Dermis blood vessel endothelial cell (primary cell): ENCODE results near the gene GNB5. TPM values are rescaled to one million over a fixed set of nuclear protein-coding genes. Genes with fewer than 3 reads are reported as not detected.

ENCODE experiments used
- DNase-seq: peaks from one replicate; pipeline ENCODE4 v3.0.0; 2010
- total RNA-seq: library from RNA; depleted of rRNA; stranded (reverse); fragments of >200 nt; gene quantifications from 2 replicates; pipeline ENCODE4 v1.2.3, GENCODE V29; 2014

The GNB5 gene
- total RNA-seq, 1 donor from 2014 or later: 31.8 TPM

DNA sequence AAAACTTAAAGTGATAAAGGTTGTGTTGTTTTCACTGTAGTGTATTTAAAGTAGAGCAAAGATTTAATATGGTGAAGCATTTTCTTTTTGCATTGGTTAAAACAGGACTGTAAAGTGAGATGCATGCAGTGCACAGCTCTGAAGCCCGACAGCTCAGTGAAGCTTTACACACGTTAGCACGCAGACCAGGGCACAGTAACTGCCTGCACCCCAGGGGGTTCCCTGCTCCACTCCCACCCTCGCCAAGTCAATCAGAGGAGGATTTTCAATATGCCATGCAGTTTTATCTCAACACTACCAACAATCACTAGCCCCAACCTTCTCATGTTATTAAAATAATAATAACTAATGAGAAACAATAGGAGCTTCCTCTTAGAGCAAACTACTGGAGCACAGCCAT, 50.5 kb downstream of the GNB5 start:
- DNase-seq: no peak

DNA sequence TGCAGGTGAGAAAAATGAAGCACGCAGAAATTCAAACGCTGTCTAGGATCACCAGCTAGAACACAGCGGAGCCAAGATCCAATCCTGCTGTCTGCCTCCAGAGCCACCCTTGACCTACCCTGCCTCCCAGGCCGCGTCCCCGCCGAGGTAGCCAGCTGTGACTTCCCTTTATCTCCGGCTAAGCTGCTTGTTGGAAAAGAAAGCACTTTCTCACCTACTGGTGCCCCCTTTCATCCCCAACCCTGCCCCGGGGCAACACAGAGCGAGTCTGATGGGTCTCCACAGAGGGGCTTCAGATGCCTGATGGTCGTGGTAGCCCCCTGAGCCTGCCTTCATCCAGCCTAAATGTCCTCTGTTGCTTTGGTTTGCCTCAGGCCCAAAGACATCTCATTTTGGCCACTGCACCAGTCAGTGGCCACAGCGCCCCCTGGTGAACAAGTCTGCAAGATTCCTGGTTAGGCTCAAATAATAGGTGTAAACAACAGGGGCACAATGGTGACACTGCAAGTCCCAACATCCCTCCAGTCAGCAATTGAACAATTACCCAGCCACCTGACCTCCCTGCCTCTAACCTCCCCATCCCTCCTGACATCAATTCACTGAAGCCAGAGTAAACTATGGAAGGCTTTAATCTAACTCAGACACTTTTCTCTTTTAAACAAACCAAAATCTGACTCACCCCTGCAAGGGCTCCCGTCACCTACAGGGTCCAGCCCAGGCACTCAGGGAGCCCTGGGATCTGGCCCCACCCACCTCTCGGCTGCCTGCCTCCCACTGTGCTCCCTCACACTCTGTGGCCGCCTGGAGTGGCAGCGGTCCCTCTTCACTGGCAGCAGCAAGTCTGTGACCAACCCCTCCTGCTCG, 51.4 kb downstream of the GNB5 start:
- peak; percentile 86 for DNase-seq

DNA sequence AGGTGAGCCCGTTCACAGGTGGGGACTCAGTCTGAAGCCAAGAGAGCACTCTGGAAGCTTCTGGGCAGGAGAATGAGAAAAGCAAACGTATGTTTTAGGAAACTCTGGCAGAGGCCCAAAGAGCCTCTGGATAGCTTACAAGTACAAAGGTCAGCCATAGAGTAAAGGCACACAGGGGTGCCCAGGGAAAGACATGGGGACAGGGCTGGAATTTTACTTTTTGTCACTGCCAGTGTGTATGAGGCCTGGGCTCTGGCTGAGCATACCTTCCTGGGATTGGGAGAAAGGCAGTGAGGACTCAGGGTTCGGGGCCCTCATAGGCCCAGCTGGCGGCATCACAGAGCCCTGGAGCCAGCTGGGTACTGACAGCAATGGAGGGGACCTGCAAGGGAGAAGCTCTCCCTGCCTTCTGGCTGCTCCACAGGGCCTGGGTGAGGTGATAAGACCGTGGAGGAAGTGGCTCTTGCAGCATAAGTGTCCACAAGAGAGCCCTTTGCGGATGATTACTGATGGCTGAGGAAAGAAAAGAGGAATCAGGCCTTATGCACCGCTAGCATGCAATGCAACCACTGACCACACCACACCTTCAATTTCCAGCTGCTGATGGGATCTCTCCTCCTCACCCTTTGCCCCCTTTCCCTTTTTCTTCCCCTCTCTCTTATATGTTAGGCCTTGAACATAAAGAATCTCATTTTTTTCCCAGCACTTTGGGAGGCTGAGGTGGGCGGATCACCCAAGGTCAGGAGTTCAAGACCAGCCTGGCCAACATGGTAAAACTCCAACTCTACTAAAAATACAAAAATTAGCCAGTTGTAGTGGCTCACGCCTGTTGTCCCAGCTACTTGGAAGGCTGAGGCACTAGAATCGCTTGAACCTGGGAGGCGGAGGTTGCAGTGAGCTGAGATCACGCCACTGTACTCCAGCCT, 53.5 kb downstream of the GNB5 start:
- DNase-seq: no peak

DNA sequence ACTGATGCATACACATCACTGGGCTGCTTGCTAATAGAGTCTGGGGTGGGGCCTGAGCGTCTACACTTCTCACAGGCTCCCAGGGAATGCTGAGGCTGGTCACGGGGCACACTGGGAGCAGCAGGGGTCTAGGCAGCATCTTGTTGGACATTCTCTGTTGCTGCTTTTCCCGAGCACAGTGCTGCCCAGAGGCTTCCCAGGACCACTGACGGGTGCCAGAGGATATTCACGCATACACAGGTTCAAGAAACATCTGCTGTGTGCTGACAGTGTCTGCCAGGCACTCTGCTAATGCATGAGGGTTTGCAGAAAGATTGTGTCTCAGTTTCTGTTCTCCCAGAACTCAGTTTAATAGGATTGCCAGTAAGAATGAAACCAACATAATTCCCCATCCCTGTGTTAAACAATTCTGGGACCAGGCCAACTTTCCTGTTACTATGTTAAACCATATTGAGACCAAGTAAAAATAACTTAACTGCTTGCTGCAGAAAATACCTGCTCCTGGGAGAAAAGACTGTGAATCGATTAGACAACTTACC, 54.7 kb downstream of the GNB5 start:
- DNase-seq: no peak

DNA sequence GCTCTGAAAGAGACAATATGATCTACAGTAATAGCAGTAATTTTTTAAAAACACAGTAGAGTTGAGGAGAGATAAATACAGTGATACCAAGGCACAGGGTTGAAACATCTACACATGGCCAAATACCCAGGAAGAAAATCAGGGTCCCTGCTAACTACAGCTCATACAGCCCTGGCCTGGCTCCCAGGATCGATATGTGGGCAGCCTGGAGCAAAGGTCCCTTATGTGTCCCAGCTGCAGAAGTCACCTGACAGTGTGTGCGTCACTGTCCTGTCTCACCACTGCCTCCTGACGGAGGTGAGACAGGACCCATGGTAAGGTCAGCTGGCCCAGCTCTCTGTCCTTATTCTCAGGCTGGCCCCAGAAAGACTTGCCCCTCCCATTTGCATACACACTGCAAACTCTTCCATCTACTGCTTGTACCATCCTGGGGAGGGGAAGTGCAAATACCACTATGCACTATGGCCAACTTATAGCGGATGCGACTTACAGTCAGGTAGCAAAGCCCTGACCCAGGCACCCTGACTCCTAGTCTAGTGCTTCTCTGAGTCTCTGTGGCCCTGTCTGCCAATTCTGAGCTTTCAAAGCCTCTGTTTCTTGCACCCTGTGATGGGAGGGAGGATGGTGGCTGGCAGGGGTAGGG, 56.6 kb downstream of the GNB5 start:
- DNase-seq: no peak

DNA sequence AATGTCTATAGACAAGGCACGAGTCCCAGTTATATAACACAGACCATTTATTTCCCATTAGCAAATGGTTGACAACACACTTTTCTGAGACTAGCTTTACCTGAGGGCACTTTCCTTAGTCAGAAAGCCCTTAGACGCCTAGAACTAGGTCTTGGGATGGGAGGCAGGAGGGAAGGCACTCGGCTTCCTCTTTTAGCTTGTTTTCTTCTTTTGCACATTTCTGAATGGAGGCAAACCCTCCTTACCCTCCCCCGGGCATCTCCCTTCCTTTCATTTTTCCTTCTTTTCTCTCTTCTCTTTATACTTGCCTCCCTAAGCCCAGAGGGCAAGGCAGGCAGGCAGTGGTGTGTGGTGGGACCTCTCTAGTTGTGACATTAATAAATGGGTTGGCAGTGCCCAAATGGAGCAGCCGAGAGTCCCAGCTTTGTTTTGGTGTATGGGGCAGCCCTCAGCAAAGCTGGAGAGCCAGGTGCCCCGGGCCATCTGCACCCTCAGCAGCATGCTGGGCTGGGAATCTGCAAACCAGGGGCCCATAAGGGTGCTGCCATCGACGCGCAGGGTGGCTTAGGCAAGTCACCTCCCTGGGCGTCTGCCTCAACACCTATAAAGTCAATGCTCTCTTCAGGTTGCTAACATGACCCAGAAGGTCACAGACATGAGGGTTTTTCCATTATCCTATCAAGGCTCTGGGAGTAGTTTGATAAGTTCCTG, 57.5 kb downstream of the GNB5 start:
- no peak for DNase-seq

DNA sequence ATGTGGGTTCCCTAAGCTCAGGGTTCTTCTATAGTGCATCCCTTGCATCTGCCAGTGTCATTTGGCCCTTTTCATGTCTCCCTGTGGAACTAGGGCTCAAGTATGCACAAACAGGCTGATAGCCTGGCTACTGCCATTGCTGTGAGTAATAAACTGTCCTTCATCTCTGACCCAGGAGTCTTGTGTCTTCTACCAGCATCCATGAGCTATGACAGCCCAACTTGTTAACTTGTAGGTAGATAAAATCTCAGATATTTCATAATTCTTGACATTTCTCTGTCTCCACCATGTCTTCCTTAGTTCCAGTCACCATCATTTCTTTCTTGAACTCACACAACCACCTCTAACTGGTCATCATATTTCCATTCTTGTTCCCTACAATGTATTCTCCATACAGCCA, 59.1 kb downstream of the GNB5 start:
- DNase-seq: no peak

DNA sequence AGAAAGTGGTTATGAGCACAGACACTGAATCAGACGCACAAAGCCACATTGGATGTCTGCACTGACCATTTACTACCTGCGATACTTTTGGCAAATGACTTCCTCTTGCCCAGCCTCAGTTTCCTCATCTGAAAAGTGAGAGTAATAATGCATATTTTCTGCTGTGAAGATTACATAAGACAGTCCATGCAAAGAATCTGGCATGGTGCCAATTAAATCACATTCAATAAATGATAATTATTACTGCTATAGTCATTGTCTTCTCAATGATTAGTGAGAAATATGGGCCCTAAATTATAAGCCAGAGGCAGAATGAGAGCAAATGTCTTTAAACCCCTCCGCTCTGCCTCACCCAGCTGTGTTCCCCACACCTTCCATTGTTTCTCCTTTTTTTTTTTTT, 62.6 kb downstream of the GNB5 start:
- DNase-seq: no peak

DNA sequence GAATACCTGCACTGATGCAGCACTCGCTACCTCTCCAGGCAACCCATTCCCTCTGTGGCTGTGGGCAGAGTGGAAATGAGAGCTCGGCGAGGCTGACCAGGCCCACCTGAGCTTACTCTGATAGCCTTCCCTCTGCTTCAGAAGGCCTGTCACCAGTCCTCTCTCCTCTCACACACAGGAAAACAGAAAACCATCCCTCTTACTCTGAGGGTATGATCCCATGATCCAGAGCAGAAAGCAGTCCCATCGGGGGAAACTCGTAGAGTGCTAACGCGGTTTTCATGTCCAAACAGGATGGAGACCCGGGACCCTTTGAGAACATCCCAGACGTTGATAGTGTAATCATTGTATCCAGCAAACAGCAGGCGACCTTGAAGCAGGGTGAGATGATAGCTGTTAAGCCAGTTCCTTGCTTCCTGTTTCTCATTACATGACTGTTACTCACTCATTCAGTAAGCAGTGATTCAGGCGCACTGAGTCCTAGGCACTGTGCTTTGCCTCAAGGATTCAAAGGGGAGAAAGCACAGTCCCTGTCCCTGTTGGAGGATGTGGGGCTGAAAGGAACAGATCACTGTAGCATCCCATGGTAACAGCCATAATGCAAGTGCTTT, 66.8 kb downstream of the GNB5 start:
- DNase-seq: peak; percentile 85

DNA sequence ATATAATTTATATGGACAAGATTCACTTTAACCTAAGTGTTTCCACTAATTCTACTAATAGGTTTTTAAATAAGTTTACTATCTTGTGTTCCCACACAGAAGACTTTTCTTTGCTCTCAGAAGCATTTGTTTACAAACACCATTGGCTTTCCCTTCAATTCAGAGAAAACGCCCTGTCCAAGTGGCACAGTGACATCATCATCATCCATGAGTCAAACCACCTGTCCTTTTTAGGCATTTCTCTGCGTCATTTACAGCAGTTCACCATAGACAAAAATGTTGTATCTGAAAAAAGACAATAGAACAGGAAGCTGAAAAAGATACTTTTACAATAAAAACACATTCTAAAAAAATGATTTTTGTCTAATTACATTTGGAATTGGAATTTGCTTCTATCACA, 69.3 kb downstream of the GNB5 start:
- peak; percentile 41 for DNase-seq

DNA sequence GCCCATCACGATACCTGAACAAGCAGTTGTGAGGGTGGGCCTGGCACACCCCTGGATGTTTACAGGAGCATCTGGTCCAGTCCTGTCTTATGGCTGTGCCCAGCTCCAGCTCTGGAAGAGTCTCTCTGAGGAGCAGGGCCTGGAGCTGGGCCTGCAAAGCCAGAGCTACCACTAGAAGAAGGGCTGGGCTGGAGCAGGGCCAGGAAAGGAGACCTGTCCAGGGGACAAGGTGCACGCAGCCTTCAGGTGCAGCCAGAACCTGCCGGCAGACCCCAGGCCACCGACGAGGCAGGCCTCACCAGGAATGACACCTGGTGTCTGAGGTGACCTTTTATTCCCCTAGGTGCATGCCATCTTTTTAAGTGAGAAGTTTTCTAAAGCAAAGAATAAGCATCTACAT, 70.2 kb downstream of the GNB5 start:
- DNase-seq: no peak

DNA sequence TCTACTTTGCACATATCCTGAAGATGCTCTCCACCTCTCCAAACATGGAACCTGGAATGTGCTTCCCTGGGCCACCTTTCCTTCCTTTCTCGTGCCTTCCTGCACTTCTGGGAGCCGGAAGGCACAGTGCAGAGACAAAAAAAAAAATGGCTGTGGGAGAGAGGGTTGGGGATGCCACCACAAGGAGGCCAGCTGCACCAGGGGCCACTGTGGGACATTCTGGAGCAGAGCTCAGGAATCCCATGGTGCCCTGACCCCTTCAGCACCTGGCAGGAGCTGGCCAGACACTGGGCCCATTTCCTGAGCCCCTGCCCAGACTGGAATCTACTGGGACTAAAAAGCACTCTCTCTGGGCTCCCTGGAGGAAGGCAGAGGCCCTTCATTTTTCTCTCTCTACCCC, 70.7 kb downstream of the GNB5 start:
- DNase-seq: no peak

DNA sequence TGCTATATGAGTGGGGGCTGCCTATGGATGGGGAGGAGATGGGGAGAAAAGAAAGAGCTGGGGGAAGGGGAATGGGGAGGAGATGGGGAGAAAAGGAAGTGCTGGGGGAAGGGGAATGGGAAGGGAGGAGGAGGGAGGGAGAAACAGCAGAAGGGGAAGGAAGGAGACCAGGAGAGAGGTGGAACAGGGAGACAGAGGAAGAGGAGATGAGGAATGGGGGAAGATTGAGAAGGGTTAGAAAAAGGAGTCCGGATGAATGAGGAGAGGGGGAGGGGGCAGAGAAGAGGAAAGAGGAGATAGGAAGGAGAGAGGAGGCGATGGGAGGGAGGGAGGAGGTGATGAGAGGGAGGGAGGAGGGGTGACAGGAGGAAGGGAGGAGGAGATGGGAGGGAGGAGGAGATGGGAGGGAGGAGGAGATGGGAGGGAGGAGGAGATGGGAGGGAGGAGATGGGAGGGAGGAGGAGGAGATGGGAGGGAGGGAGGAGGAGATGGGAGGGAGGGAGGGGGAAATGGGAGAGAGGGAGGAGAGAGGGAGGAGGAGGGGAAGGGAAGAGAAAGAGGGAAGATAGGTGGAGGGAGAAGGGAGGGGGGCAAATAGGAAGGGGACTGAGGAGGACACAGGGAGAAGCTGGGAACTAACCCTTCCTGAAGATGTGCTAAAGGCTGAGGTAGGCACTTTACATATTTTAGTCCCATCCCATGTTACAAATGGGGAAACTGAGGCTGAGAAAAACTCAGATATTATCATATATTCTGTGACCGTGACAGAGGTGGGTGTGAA, 72.0 kb downstream of the GNB5 start:
- no peak for DNase-seq

DNA sequence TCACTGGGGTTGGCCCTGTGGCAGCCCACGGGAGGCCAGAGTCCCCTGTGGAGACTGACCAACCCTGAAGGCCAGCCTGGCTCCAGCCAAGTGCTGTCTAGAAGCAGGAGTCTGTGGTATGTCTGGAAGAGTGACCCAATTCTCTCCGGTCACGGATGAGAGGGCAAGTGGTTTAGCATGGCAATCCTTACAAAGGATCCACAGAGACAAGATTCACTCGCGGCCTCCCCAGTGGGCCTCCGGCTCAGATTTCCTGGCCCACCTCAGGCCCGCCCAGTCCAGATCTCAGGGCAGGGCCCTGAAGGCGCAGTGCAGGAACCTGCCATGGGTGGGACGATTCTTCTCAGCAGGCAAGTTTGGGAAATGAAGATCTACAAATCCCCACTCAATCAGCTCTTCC, 73.6 kb downstream of the GNB5 start:
- no peak for DNase-seq

DNA sequence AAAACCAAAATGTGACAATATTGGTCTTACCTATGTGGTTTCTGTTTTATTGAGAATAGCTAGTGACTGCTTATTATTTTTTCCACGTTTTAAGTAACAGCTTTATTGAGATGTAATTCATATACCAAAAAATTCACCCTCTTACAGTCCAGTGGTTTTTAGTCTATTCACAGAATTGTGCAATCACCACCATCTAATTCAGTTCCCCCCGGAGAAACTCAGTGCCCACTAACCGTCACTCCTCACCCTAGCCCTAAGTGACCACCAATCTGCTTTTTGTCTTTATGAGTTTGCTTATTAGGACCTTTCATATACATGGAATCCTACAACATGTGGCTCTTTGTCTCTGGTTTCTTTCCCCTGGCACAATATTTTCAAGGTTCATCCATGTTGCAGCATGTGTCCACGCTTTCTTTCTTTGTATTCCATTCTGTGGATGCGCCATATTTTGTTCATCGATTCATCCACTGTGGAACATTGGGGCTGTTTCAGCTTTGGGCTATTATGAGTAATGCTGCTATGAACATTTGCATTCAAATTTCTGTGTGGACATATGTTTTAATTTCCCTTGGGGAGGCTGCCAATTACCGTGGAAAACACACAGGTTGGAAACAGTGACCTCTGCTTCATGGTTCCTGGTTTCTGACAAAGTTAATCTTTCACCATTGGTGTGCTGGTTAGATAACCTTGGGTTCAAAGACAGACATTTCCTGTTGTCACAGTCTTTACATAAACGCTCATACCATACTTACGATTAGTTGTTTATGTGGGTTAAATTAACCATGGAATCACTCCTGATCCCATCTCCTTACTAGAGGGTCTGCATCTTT, 75.4 kb downstream of the GNB5 start:
- peak; percentile 76 for DNase-seq

DNA sequence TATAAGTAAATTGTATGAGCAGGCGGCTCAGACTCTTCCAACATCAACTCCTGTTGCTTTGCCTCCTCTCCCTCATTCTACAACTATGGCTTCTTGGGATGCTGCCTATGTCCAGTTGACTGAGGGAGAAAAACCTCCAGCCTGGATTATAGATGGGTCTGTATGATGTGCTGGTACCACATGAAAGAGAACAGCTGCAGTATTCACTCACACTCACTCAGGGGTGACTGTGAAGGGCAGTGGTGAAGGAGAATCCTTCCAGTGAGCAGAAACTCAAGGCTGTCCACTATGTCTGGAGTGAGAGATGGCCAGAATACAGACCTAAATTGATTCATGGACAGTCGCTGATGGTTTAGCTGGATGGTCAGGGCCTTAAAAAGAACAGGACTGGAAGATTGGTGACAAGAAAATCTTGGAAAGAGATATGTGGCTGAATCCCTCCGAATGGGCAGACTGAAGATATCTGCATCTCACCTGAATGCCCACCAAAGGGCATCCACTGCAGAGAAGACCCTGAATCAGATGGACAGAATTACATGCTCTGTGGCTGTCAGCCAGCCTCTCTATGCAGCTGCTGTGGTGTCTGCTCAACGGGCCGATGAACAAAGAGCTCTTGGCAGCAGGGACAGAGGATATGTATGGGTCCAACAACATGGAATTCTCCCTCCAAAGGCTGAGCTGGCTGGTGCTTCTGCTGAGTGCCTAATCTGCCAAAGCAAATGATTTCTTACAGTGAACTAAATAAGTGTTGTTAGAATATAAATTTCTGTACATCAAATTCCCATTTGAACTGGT, 76.7 kb downstream of the GNB5 start:
- DNase-seq: no peak

DNA sequence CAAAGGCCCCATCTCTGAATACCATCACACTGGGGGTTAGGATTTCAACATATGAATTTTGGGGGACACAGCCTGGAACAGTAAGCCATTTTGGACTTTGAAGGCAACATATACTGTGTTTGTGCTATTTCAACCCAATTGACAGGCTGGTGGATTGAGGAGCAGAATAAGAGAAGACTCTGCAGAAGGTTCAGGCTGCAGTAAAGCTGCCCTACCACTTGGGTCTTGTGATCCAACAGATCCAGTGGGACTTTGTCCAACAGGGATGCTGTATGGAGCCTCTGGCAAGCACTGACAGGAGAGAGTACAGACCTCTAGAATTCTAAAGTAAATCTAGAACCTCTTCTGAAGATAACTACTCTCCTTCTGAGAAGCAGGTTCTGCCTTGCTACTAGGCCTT, 77.5 kb downstream of the GNB5 start:
- DNase-seq: no peak

DNA sequence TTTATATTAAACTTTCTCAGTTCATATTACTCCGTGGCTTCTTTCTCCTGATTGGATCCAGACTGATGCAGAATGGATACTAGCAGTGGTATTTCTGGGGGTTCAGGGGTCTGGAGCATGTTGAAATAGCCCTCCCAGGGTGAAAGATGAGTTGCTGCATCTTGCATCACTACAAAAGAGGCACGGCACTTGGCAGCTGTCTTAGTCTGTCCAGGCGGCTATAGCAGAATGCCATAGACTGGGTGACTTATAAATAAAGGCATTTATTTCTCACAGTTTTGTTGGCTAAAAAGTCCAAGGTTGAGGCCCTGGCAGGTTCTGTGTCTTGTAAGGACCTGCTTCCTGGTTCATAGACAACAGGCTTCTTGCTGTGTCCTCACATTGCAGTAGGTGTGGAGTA, 78.0 kb downstream of the GNB5 start:
- DNase-seq: no peak

DNA sequence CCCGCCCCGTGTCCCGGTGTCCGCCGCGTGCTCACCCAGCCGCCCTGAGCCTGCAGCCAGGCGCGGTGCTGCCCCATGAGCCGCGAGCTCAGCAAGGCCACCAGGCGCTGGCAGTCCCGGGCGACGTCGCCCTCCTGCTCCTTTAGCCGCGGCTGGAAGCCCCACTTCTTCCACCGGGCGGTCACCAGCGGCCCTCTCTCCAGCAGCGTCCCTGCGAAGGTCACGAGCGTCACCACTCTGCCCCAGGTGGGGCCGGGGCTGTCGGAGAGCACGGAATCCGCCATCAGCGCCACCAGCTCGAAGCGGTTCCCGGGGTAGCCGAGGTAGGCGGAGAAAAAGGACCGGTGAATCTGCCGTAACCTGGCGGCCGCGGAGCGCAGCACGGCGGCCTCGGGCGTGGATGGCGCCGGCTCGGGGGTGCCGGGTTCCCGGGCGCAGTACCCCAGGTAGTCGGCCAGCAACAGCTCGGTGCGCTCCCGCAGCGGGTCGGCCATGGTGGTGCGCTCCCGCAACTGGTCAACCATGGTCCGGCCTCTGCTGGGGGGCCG, 78.9 kb downstream of the GNB5 start:
- peak; percentile 55 for DNase-seq
